Uterus (tissue), 2 donors: ENCODE data around the gene UBE2R2.

ENCODE experiments used
- CTCF ChIP-seq, 4 experiments: fragments of 200-600 bp in 2 of 4; fragments of 450-650 bp in 2 of 4; sonication (generic) in 2 of 4; IDR thresholded peaks; one replicate each; pipeline ENCODE4 v1.5.1; 2016 to 2019; ENCODE audit warnings: antibody characterized with exemption in 4 of 4, mild to moderate bottlenecking in 2 of 4, moderate library complexity in 1 of 4
- POLR2A ChIP-seq, 2 donors: fragments of 450-650 bp; IDR thresholded peaks; one replicate each; pipeline ENCODE4 v1.6.1; 2016; ENCODE audit warnings: antibody characterized with exemption in 2 of 2, mild to moderate bottlenecking in 1 of 2, moderate library complexity in 1 of 2

DNA sequence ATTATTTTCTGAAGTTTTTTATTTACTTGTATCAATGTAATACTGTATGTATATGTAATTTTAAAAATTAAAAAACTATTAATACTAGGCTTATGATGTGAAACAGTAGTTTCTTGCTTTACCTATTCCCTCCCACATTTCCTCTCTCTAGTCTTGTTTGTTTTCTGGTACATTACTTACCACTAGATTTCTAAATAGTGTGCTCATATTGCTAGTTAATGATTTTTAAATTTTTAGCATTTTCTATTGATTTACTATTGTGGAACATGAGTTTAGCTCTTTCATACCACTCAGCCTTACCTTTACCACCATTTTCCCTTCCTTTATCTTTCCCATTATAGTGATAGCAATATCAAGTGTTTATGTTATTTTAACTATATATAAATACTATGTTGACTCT lies 39.3 kb downstream of the UBE2R2 start:
- TF ChIP-seq POLR2A (IDR thresholded peaks at IDR 0.05) (no peak), CTCF (IDR thresholded peaks at IDR 0.05) (no peak)
